GM12873 (cell line): ENCODE results near the gene CDH23.

Source experiments
- CTCF ChIP-seq: IDR thresholded peaks from 2 replicates; pipeline ENCODE4 v1.5.1; 2012; ENCODE audit warnings: low read depth, mild to moderate bottlenecking, moderate library complexity, low read length, control low read depth; ENCODE audit not compliant: insufficient read depth; ENCODE audit errors: missing control alignments

Gene CDH23

GRCh38 chr10:71827852-71828251 lies 431.1 kb downstream of the CDH23 start:
- TF ChIP-seq CTCF: no peak

DNA sequence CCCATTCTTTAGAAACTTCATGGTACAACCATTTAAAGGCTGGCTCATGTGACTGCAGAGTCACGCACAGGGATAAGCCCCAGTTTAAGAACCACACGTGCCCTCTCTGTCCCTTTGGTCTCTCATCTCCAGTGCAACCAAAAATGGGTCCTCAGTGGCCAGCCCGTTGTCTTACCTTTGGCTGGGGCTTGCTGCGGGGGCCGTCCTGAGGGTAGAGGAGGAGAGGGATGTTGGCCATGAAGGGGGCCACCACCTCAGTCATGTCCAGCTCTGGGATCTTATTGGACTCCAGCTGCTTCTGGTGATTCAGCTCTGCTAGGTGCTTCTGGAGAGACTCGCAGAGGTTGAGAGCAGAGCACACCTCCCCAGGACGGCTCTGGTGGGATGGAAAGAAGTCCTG lies 432.0 kb downstream of the CDH23 start:
- TF ChIP-seq CTCF: no peak

- no peak for TF ChIP-seq CTCF
These were observed 432.5 kb downstream of the CDH23 start for GRCh38 chr10:71829171-71829570.

- TF ChIP-seq CTCF: no peak
These were observed 433.2 kb downstream of the CDH23 start for GRCh38 chr10:71829896-71830295.

- TF ChIP-seq CTCF: no peak
These were observed 434.0 kb downstream of the CDH23 start for GRCh38 chr10:71830726-71831125.

DNA sequence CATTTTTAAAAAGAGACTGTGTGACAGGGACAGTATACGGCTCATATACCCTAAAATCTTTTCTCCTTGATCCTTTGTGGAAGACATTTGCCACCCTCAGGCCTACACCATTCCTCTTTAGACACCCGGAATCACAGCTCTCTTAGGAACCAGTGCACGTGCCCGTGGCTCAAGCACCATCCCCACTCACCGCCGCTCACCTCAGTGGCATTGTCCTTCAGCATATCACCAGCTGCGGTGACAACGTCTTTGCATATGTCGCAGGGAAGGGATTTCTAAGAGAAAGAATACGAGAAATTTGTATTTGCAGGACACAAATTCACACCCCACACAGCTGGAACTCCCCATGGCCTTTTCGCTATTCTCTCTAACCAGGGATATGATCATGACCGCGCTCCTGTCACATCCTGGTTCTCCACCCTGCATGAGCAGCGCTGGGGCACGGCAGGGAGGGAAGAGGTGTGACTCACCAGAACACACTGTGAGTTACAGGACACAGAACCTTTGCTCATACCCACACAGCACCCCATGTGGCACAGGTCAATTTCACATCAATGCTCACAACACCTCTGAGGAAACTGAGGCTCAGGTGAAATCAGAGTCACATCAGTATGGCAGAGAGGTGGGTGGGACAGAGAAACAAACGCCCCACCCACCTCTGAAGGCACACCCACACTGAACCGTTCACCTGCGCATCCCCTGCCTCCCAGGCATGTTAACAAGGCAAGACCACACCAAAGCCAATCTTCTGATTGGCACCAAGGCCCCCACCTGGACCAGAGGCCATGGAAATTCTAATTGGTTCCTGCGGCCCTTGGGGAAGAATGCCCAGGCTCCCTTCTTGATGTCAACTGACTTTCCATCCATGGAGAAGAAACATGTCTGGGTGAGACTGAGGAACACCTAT lies 435.2 kb downstream of the CDH23 start:
- TF ChIP-seq CTCF: no peak

- TF ChIP-seq CTCF: no peak
These were observed 436.2 kb downstream of the CDH23 start for GRCh38 chr10:71832967-71833366.
